HG03103 (cell line): ENCODE results near the gene CRACR2A.

Experiments
- ATAC-seq: cut with Tn5 transposase; IDR thresholded peaks from one replicate; pipeline ENCODE4 v1.9.1; 2021; ENCODE audit warnings: low read depth; ENCODE audit not compliant: unreplicated experiment

CRACR2A gene

GRCh38 chr12:3628629-3629028, 124.3 kb downstream of the CRACR2A start:
- ATAC-seq, result no peak

GRCh38 chr12:3627336-3627735, 125.6 kb downstream of the CRACR2A start:
- no peak for ATAC-seq

- no peak for ATAC-seq
These were observed 128.6 kb downstream of the CRACR2A start for GRCh38 chr12:3624273-3624672.

GRCh38 chr12:3622822-3623690, 129.9 kb downstream of the CRACR2A start:
- ATAC-seq, result no peak

- ATAC-seq, result no peak
These were observed 130.7 kb downstream of the CRACR2A start for GRCh38 chr12:3622021-3622821.

GRCh38 chr12:3620856-3621255, 132.1 kb downstream of the CRACR2A start:
- ATAC-seq, result no peak

GRCh38 chr12:3617565-3617964, 135.3 kb downstream of the CRACR2A start:
- no peak for ATAC-seq

GRCh38 chr12:3615862-3616261, 137.0 kb downstream of the CRACR2A start:
- no peak for ATAC-seq

GRCh38 chr12:3614806-3615466, 138.0 kb downstream of the CRACR2A start:
- ATAC-seq, result no peak

- ATAC-seq, result no peak
These were observed 139.1 kb downstream of the CRACR2A start for GRCh38 chr12:3613641-3614395.

GRCh38 chr12:3611860-3612703, 140.8 kb downstream of the CRACR2A start:
- ATAC-seq, result no peak

- no peak for ATAC-seq
These were observed 145.1 kb downstream of the CRACR2A start for GRCh38 chr12:3607821-3608220.

- no peak for ATAC-seq
These were observed 145.7 kb downstream of the CRACR2A start for GRCh38 chr12:3607039-3607720.

GRCh38 chr12:3606128-3606527, 146.8 kb downstream of the CRACR2A start:
- no peak for ATAC-seq

- no peak for ATAC-seq
These were observed 147.2 kb downstream of the CRACR2A start for GRCh38 chr12:3605692-3606091.

GRCh38 chr12:3604748-3605586, 147.9 kb downstream of the CRACR2A start:
- no peak for ATAC-seq

GRCh38 chr12:3604286-3604685, 148.6 kb downstream of the CRACR2A start:
- ATAC-seq, result no peak

GRCh38 chr12:3603576-3603975, 149.3 kb downstream of the CRACR2A start:
- no peak for ATAC-seq
